TTC549 (cell line): Measurements from ENCODE around the gene LASP1NB.
"Not testable (repeated sequence)": the region's sequence is repeated elsewhere in the genome, so short reads cannot be mapped to it uniquely, and the experiment has no call there.

Source experiments
- FAIRE-seq: peaks from 2 replicates; lab custom pipeline; 2012; peaks lifted over from hg19 to GRCh38; lab: Jason Lieb, UNC

The LASP1NB gene

DNA sequence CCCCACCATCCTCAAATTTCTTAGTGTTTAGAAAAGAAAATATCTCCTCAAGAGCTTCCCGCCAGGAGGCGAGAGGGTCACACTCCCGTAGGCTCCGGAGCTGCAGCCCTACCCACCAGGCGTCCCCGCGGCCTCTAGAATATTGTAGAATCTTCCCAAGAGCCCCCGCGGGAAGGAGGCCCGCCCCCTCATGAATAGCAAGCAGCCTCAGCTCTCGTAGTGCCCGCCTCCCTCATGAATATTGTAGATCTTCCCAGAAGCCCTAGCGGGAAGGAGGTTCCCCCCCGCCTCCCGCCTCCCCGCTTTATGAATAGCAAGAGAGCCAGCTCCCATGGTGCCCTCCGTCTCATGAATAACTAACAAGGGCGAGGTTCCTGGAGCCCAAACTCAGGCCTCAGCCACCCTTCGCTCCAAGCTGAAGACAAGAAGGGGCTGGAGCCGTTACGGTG, 41.9 kb downstream of the LASP1NB start, which contains the start of gene FBXO47:
Gene FBXO47 (minus strand): TSS at position 114 of the 449 bp plus-strand sequence. CDS start 4,378 bp downstream, outside the sequence.
- FAIRE-seq, result peak; percentile 55

GRCh38 chr17:38969281-38969680, 43.9 kb downstream of the LASP1NB start:
- FAIRE-seq, result no peak

DNA sequence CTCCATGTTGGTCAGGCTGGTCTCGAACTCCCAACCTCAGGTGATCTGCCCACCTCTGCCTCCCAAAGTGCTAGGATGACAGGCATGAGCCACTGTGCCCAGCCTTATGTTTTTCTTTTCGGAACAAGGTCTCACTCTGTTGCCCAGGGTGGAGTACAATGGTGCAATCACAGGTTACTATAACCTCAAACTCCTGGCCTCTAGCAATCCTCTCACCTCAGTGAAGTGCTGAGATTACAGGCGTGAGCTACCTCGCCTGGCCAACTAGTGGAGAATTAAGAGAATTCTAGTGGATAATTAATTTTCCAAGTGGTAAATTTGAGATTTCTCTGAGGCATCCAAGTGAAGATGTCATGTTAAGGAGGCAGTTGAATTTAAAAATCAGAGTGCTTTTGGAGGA, 44.7 kb downstream of the LASP1NB start:
- no peak for FAIRE-seq

DNA sequence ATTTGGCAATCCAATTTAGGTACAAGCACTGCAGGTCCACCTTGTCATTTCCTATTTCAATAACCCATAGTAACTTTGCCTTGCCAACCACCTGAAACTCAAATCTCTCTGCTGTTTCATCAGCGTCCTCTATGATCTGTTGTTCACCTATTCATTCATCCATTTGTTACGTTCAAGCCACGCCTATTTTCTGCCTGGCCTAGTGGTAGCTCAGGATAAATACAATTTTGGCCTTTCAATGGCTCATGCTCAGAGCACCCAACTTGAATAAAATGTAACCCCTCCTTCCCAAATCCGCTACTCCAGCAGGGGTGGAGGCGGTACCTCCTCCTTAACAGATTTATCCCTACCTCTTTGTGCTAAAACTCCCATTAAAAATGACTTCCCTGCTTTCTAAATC, 45.4 kb downstream of the LASP1NB start:
- no peak for FAIRE-seq

DNA sequence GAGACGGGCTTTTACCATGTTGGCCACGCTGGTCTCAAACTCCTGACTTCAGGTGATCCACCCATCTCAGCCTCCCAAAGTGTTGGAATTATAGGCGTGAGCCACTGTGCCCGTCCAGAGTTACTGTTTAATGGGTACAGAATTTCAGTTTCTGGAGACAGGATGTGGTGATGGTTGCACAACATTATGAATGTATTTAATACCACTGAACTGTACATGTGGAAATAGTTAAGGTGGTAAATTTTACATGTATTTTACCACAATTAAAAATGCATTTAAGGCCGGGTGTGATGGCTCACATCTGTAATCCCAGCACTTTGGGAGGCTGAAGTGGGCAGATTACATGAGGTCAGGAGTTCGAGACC, 50.8 kb downstream of the LASP1NB start:
- not testable (repeated sequence) for FAIRE-seq

DNA sequence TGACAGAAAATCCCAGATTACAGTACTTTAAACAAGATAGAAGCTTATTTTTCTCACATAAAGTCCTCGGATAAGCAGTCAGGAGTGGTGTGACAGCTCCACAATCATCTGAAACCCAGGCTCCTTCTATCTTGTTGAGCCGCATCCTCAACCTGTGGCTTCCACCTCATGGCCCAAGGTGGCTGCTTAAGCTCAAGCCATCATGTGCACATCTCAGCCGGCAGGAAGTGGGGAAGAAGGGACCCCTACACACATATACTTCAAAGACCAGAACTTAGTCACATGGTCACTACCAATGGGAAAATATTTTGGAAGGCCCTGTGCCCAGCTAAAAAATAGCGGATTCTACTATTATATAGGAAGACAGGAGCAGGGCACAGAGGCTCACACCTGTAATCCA, 52.8 kb downstream of the LASP1NB start:
- FAIRE-seq, result no peak
